ENCODE results near the gene CNFN.

The CNFN gene

GRCh38 chr19:42410371-42410770 is 20.3 kb upstream of the CNFN start:
- H3K4me3 ChIP-seq (ENCODE audit: low read length), result no peak overlapping the region
- no peak for TF ChIP-seq CTCF (IDR thresholded peaks at IDR 0.05; ENCODE audit: insufficient read depth, low read depth, low read length, missing control alignments)
- DNase-seq (ENCODE audit: low read depth), result no peak

DNA sequence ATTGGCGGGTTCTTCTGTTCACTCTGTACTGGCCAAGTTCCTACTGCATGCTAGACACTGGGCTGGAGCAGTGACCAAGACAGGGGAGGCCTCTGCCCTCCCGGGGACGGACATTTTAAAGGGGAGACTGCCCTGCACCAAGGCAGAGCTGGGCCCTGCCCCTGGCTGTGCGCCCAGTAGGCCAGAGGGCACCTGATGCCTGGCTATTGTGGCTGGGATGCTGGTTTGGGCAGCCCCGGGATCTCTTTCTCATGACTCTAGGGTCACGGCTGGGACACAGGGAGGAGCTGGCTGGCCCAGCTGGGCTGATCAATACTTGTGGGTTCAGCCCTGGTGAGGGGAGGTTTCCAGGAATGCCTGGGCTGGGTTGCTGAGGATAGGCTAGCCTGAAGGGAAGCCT is 19.4 kb upstream of the CNFN start:
- TF ChIP-seq CTCF (IDR thresholded peaks at IDR 0.05; ENCODE audit: insufficient read depth, low read depth, low read length, missing control alignments), result no peak
- DNase-seq (ENCODE audit: low read depth), result no peak

GRCh38 chr19:42407816-42408175 is 17.7 kb upstream of the CNFN start:
- DNase-seq (ENCODE audit: low read depth), result no peak
- H3K4me3 ChIP-seq (ENCODE audit: low read length), result no peak overlapping the region
- no peak for TF ChIP-seq CTCF (IDR thresholded peaks at IDR 0.05; ENCODE audit: insufficient read depth, low read depth, low read length, missing control alignments)

More for the DNA sequence above, 19.4 kb upstream of the CNFN start:
- H3K4me3 ChIP-seq (ENCODE audit: low read length), result no peak overlapping the region

- no peak for TF ChIP-seq CTCF (IDR thresholded peaks at IDR 0.05; ENCODE audit: insufficient read depth, low read depth, low read length, missing control alignments)
- H3K4me3 ChIP-seq (ENCODE audit: low read length), result no peak overlapping the region
- no peak for DNase-seq (ENCODE audit: low read depth)
These were observed 17.2 kb upstream of the CNFN start for GRCh38 chr19:42407085-42407815.

- H3K4me3 ChIP-seq (ENCODE audit: low read length), result no peak overlapping the region
- no peak for TF ChIP-seq CTCF (IDR thresholded peaks at IDR 0.05; ENCODE audit: insufficient read depth, low read depth, low read length, missing control alignments)
- no peak for DNase-seq (ENCODE audit: low read depth)
These were observed 16.0 kb upstream of the CNFN start for GRCh38 chr19:42406111-42406510.

GRCh38 chr19:42403586-42403985 is 13.5 kb upstream of the CNFN start:
- DNase-seq (ENCODE audit: low read depth), result no peak
- H3K4me3 ChIP-seq (ENCODE audit: low read length), result no peak overlapping the region
- no peak for TF ChIP-seq CTCF (IDR thresholded peaks at IDR 0.05; ENCODE audit: insufficient read depth, low read depth, low read length, missing control alignments)

All from epithelial cell of esophagus (primary cell).